ENCODE data around the gene LMBR1. TPM values are rescaled to one million over a fixed set of nuclear protein-coding genes. Genes with fewer than 3 reads are reported as not detected.
"Not testable (repeated sequence)": the region's sequence is repeated elsewhere in the genome, so short reads cannot be mapped to it uniquely, and the experiment has no call there.

The LMBR1 gene
- total RNA-seq, 1 donor from 2014 or later: 37.6 TPM

- Histone ChIP-seq H3K4me3 (no peak overlapping the region), H3K27me3 (ENCODE audit: low read depth) (no peaks in the 10 kb centered on the region), H3K4me1 (peaks cover 22% of the 10 kb centered on the region), H3K27ac (replicated peaks) (no peak overlapping the region), H3K9me3 (replicated peaks) (peaks cover 26% of the 10 kb centered on the region), H3K36me3 (peaks cover 4% of the 10 kb centered on the region)
- DNase-seq: no peak
- intact Hi-C loops (cut with micrococcal nuclease): no loop called here
- no peak for TF ChIP-seq CTCF (IDR thresholded peaks at IDR 0.05; ENCODE audit: borderline replicate concordance)
Observed at GRCh38 chr7:156881679-156882078, 11.3 kb downstream of the LMBR1 start.

GRCh38 chr7:156875766-156876165 lies 17.2 kb downstream of the LMBR1 start:
- H3K36me3 ChIP-seq: peaks cover 15% of the 10 kb centered on the region
- H3K9me3 ChIP-seq (replicated peaks): peaks cover 36% of the 10 kb centered on the region
- no peaks in the 10 kb centered on the region for H3K4me1 ChIP-seq
- no peak overlapping the region for H3K27ac ChIP-seq (replicated peaks)
- no peaks in the 10 kb centered on the region for H3K27me3 ChIP-seq (ENCODE audit: low read depth)
- DNase-seq: no peak
- TF ChIP-seq CTCF (IDR thresholded peaks at IDR 0.05; ENCODE audit: borderline replicate concordance): no peak
- H3K4me3 ChIP-seq: no peak overlapping the region
- intact Hi-C loops (cut with micrococcal nuclease): no loop called here

- H3K27ac ChIP-seq (replicated peaks); intact Hi-C loops (cut with micrococcal nuclease); H3K4me3 ChIP-seq: not testable (repeated sequence)
Observed at GRCh38 chr7:156868363-156868762, 24.6 kb downstream of the LMBR1 start.

GRCh38 chr7:156865493-156865892 lies 27.5 kb downstream of the LMBR1 start:
- Histone ChIP-seq H3K9me3 (replicated peaks) (peaks cover 14% of the 10 kb centered on the region), H3K4me3 (no peak overlapping the region), H3K27me3 (ENCODE audit: low read depth) (no peaks in the 10 kb centered on the region), H3K4me1 (peaks cover 10% of the 10 kb centered on the region), H3K36me3 (peaks cover 17% of the 10 kb centered on the region), H3K27ac (replicated peaks) (no peak overlapping the region)
- DNase-seq: no peak
- intact Hi-C loops (cut with micrococcal nuclease): no loop called here
- no peak for TF ChIP-seq CTCF (IDR thresholded peaks at IDR 0.05; ENCODE audit: borderline replicate concordance)

More at GRCh38 chr7:156868363-156868762, 24.6 kb downstream of the LMBR1 start:
- DNase-seq; H3K9me3 ChIP-seq (replicated peaks); H3K27me3 ChIP-seq (ENCODE audit: low read depth); H3K4me1 ChIP-seq: not testable (repeated sequence)
- H3K36me3 ChIP-seq: peaks cover 15% of the 10 kb centered on the region

GRCh38 chr7:156862022-156862421 lies 31.0 kb downstream of the LMBR1 start:
- H3K27ac ChIP-seq (replicated peaks); H3K27me3 ChIP-seq (ENCODE audit: low read depth); DNase-seq; intact Hi-C loops (cut with micrococcal nuclease); H3K4me3 ChIP-seq; H3K4me1 ChIP-seq: not testable (repeated sequence)
- peaks cover 38% of the 10 kb centered on the region for H3K9me3 ChIP-seq (replicated peaks)
- peaks cover 19% of the 10 kb centered on the region for H3K36me3 ChIP-seq

- DNase-seq: no peak
- H3K4me1 ChIP-seq: peaks cover 10% of the 10 kb centered on the region
- intact Hi-C loops (cut with micrococcal nuclease): no loop called here
- TF ChIP-seq CTCF (IDR thresholded peaks at IDR 0.05; ENCODE audit: borderline replicate concordance): no peak
- no peak overlapping the region for H3K27ac ChIP-seq (replicated peaks)
- H3K4me3 ChIP-seq: no peak overlapping the region
- no peaks in the 10 kb centered on the region for H3K27me3 ChIP-seq (ENCODE audit: low read depth)
- H3K9me3 ChIP-seq (replicated peaks): peaks cover 39% of the 10 kb centered on the region
- H3K36me3 ChIP-seq: peaks cover 19% of the 10 kb centered on the region
Observed at GRCh38 chr7:156861212-156861611, 31.8 kb downstream of the LMBR1 start.

- H3K4me3 ChIP-seq; intact Hi-C loops (cut with micrococcal nuclease); H3K27me3 ChIP-seq (ENCODE audit: low read depth); H3K4me1 ChIP-seq; H3K27ac ChIP-seq (replicated peaks); DNase-seq: not testable (repeated sequence)
- peaks cover 19% of the 10 kb centered on the region for H3K36me3 ChIP-seq
- peaks cover 44% of the 10 kb centered on the region for H3K9me3 ChIP-seq (replicated peaks)
Observed at GRCh38 chr7:156860099-156860498, 32.9 kb downstream of the LMBR1 start.
